ENCODE data around the gene CAMTA1. TPM values are rescaled to one million over a fixed set of nuclear protein-coding genes. Genes with fewer than 3 reads are reported as not detected.

Gene CAMTA1
- polyA plus RNA-seq, 1 experiment = 23.1 TPM

- Histone ChIP-seq H3K36me3 (ENCODE audit: control insufficient read depth, insufficient read depth, low read length) (no peaks in the 10 kb centered on the region), H3K27me3 (ENCODE audit: control insufficient read depth, insufficient read depth, low read length) (no peaks in the 10 kb centered on the region), H3K4me3 (ENCODE audit: low read depth, low read length) (no peak overlapping the region)
- CTCF ChIA-PET = no interaction called here
- POLR2A ChIA-PET = no interaction called here
- no peak for TF ChIP-seq CTCF (IDR thresholded peaks at IDR 0.05; ENCODE audit: insufficient read depth, low read depth, low read length)
- DNase-seq (ENCODE audit: low read depth) = no peak
Measured at GRCh38 chr1:7450838-7451237, 665.6 kb downstream of the CAMTA1 start.

GRCh38 chr1:7453038-7453437 lies 667.8 kb downstream of the CAMTA1 start:
- POLR2A ChIA-PET = no interaction called here
- TF ChIP-seq CTCF (IDR thresholded peaks at IDR 0.05; ENCODE audit: insufficient read depth, low read depth, low read length) = no peak
- no peak overlapping the region for H3K4me3 ChIP-seq (ENCODE audit: low read depth, low read length)
- no peaks in the 10 kb centered on the region for H3K27me3 ChIP-seq (ENCODE audit: control insufficient read depth, insufficient read depth, low read length)
- H3K36me3 ChIP-seq (ENCODE audit: control insufficient read depth, insufficient read depth, low read length) = no peaks in the 10 kb centered on the region
- CTCF ChIA-PET = interaction anchor here (0.6 to 1.5 kb wide), 3 partner anchors 10 to 213 kb away, joined by 3 to 4 read pairs (median 3); no protein-coding TSS in a partner anchor
- no peak for DNase-seq (ENCODE audit: low read depth)

- DNase-seq (ENCODE audit: low read depth) = no peak
- Histone ChIP-seq H3K4me3 (ENCODE audit: low read depth, low read length) (no peak overlapping the region), H3K27me3 (ENCODE audit: control insufficient read depth, insufficient read depth, low read length) (no peaks in the 10 kb centered on the region), H3K36me3 (ENCODE audit: control insufficient read depth, insufficient read depth, low read length) (no peaks in the 10 kb centered on the region)
- ChIA-PET POLR2A (interaction anchor here (0.6 to 0.7 kb wide), 2 partner anchors 17 to 76 kb away, joined by 3 to 4 read pairs; no protein-coding TSS in a partner anchor), CTCF (interaction anchor here (0.8 to 1.6 kb wide), 8 partner anchors 8 to 195 kb away, joined by 3 to 4 read pairs (median 4); no protein-coding TSS in a partner anchor)
- peak; percentile 63 for TF ChIP-seq CTCF (IDR thresholded peaks at IDR 0.05; ENCODE audit: insufficient read depth, low read depth, low read length)
Measured at GRCh38 chr1:7454052-7454815, 669.0 kb downstream of the CAMTA1 start.

- Histone ChIP-seq H3K4me3 (ENCODE audit: low read depth, low read length) (no peak overlapping the region), H3K27me3 (ENCODE audit: control insufficient read depth, insufficient read depth, low read length) (no peaks in the 10 kb centered on the region), H3K36me3 (ENCODE audit: control insufficient read depth, insufficient read depth, low read length) (no peaks in the 10 kb centered on the region)
- no peak for DNase-seq (ENCODE audit: low read depth)
- ChIA-PET CTCF (interaction anchor here (1.0 to 1.6 kb wide), 2 partner anchors 14 to 194 kb away, joined by 3 to 4 read pairs; no protein-coding TSS in a partner anchor), POLR2A (no interaction called here)
- TF ChIP-seq CTCF (IDR thresholded peaks at IDR 0.05; ENCODE audit: insufficient read depth, low read depth, low read length) = no peak
Measured at GRCh38 chr1:7454895-7455784, 669.9 kb downstream of the CAMTA1 start.
